Posterior cingulate gyrus (tissue), 11 donors: ENCODE measurements around the gene LIPI.
A peak's percentile ranks its signal among the peaks of the same experiment; 100 is the strongest.
"Not testable (repeated sequence)": the region's sequence is repeated elsewhere in the genome, so short reads cannot be mapped to it uniquely, and the experiment has no call there.

Experiments
- DNase-seq, 10 donors: peaks; one replicate each; pipeline versions ENCODE4 v3.0.0 to v3.0.0-alpha.2; 2020 to 2021; ENCODE audit warnings: mixed read lengths in 3 of 10
- intact Hi-C: fragments of 100-400 bp; cut with DNase I; formaldehyde crosslinking; loops from one replicate; pipeline ENCODE4 v1.15.1; 2023

Gene LIPI

GRCh38 chr21:14210738-14211137 is at the start of gene LIPI:
TSS of gene LIPI (minus strand) at chr21:14210955. CDS start at chr21:14210845, 110 bp downstream.
- DNase-seq, result no peak
- intact Hi-C loops, result no loop called here

DNA sequence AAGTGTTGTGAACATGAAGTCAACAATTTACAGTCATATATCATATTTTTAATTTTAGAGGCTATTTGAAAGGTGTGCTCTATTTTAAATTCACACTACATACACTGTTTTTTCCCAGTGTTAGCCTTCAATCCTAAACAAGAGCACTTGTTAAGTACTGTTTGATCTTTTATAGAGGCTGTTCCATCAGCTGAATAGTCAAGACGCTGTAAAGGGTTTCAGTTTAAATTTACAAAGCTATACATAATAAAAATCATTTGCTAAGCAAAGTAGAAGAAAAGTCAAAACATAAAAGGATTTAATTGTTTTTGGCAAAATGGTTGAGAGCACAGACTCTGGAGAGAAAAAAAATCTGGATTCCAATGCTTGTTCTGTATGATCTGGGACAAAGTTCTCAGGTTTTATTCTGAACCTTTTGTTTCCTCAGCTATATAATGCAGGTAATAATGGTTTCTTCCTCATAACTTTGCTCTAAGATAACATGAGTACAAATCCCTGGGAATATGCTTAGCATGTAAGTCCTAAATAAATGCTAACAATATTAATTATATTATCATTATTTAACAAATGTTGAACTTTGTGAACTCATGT is 49.5 kb upstream of the LIPI start:
- intact Hi-C loops, result loop anchor here (5.0 kb wide), 1 partner anchor 1222 kb away; no protein-coding TSS in a partner anchor

DNA sequence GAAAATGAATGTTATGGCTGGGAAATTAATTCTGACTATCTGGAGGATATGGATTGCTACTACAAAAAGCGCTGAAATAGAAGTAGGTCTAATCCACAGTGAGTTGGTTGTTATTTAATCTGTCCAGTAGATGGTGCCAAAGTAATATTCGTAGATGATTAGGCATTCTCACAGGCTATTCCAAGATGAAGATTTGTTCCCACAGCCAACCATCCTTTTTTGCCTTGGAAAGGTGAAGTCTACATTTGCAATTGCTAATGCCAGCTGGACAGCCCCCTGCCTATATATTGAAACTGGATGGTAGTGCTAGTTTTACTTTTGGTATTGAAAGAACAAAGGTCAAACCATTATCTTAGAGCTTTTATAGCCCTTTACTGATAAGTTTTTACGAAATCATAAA is 49.0 kb upstream of the LIPI start:
- intact Hi-C loops, result loop anchor here (5.0 kb wide), 3 partner anchors 603 to 1333 kb away; no protein-coding TSS in a partner anchor
- DNase-seq, result no peak

More for the DNA sequence above, 49.5 kb upstream of the LIPI start:
- DNase-seq, result no peak

GRCh38 chr21:14251336-14251735 is 40.6 kb upstream of the LIPI start:
- no peak for DNase-seq
- intact Hi-C loops, result no loop called here

GRCh38 chr21:14245711-14246110 is 35.0 kb upstream of the LIPI start:
- no peak for DNase-seq
- intact Hi-C loops, result no loop called here

DNA sequence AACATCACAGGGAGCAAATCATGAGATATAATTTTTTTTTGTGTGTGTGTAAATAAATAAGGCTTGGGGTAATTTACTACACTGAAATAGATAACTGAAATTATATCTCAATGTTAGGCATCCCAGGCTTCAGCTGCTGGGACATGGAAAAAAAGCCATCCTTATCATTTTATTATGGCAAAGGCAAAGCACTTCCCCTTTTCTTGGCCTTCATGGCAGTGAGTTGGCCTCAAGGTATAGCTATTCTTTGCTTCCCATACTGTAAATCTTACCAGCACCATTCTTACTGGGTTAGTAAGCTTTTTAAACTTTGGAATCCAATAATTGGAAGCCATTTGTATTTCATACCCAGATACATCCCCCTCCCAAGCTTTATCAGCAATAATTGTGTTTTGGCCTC is 34.2 kb upstream of the LIPI start:
- intact Hi-C loops, result no loop called here
- DNase-seq, result no peak

- intact Hi-C loops, result no loop called here
- DNase-seq, result no peak
Observed at GRCh38 chr21:14243874-14244273, 33.1 kb upstream of the LIPI start.

DNA sequence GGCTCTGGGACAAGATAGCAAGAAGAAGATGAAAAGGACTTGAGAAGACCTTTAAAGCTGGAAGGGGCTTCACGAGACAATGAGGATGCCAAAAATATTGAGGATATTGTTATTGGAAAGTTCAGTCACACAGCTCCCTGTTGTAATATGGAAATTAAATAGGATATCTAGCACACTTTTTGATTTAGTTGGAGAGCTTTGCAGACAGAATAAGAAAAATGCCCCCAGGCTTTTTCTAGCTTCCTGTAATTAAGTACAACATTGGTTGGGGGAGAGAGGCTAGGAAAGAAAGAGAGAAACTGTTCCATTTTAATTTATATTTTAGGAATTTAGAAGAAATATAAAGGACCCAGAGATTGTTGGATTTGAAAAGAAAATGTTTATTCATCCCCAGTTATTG is 32.7 kb upstream of the LIPI start:
- no peak for DNase-seq
- intact Hi-C loops, result no loop called here

DNA sequence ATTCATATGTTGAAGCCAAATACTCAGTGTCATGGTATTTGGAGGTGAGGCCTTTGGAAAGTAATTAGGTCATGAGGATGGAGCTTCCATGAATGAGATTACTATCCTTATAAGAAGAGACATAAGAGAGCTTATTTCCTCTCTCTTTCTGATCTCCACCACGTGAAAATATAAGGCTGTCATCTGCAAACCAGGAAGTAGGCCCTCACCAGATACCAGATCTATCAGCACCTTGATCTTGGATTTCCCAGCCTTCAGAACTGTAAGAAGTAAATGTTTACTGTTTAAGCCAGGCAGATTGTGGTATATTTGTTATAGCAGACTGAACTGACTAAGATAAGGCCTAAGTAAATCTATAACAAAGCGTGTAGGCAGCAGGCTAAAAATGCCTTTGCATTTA is 30.5 kb upstream of the LIPI start:
- intact Hi-C loops, result no loop called here
- DNase-seq, result no peak

GRCh38 chr21:14239281-14239680 is 28.5 kb upstream of the LIPI start:
- intact Hi-C loops, result no loop called here
- DNase-seq, result no peak

GRCh38 chr21:14236180-14236579 is 25.4 kb upstream of the LIPI start:
- no peak for DNase-seq
- intact Hi-C loops, result no loop called here

DNA sequence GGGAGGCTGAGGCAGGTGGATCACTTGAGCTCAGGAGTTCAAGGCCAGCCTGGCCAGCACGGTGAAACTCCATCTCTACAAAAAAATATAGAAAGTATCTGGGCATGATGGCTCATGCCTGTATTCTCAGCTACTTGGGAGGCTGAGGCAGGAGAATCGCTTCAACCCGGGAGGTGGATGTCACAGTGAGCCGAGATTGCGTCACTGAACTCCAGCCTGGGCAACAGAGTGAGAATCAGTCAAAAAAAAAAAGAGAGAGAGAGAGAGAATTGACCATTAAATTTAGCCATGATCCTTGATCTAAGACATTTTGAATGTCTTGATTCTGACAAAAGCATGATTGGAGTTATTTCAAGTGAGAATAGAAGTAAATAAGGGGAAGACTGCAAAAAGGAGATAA is 24.3 kb upstream of the LIPI start:
- DNase-seq, result no peak
- intact Hi-C loops, result no loop called here

- intact Hi-C loops, result no loop called here
- DNase-seq, result no peak
Observed at GRCh38 chr21:14229399-14229798, 18.6 kb upstream of the LIPI start.

GRCh38 chr21:14223365-14223764 is 12.6 kb upstream of the LIPI start:
- intact Hi-C loops, result no loop called here
- no peak for DNase-seq

- DNase-seq, result peak; percentile 40 to 95 (median 72)
- intact Hi-C loops, result no loop called here
Observed at GRCh38 chr21:14215971-14216641, 5.4 kb upstream of the LIPI start, which contains the start of gene RBM11. TSS of gene RBM11 (plus strand) at chr21:14216157. CDS start at chr21:14216187, 30 bp downstream.

DNA sequence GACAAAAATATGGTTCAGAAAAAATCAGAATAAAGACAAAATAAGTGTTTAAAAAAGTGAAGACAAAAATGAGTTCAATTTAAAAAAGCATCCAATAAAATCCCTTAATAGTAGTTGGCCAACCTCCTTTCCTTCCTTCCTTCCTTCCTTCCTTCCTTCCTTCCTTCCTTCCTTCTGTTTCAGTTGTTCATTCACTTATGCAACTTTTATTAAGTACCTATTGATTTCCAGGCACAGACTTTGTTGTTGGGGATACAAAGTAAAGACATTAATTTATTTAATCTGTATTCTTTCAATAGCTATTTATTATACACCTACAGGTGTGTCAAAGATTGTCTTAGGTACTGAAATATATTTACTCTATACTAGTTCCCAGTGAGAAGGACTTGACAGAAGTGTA is 2.4 kb upstream of the LIPI start:
- intact Hi-C loops, result no loop called here
- DNase-seq, result no peak

DNA sequence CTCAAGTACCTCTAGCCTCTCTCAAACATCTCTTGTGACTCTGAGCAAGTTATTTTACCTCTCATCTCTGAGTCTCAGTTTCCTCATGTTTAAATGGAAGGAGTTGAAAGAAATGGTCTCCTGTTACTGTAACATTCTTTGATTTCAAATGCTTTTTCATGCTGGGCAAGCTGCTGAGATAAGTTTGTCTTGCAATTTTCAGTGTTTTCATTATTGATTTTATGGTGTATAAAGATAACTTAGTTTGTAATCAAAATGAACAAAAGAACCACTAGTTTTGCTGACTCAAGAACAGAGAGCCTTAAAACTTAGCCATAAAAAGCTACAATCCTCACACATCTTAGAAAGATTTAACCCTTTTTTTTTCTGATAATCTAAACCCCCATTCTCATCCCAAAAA is 4.5 kb downstream of the LIPI start:
- DNase-seq, result no peak
- intact Hi-C loops, result no loop called here

DNA sequence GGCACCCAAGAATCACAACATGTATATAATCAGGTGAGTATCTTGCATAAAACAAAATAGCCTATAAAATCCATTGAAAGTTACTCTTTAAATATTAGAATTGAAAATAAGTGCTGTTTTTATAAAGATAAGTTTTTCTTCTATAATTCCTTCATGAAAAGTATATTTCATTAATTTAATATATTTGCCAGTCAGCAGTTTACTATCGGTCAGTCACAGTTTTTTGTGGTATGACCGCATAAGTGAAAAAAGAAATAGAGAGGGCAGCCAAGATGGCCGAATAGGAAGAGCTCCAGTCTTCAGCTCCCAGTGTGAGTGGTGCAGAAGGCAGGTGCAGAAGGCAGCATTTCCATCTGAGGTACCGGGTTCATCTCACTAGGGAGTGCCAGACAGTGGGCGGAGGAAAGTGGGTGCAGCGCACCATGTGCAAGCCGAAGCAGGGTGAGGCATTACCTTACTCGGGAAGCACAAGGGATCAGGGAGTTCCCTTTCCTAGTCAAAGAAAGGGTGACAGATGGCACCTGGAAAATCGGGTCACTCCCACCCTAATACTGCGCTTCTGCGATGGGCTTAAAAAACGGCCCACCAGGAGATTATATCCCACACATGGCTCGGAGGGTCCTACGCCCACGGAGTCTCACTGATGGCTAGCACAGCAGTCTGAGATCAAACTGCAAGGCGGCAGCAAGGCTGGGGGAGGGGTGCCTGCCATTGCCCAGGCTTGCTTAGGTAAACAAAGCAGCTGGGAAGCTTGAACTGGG is 44.1 kb downstream of the LIPI start:
- intact Hi-C loops, DNase-seq: not testable (repeated sequence)

- intact Hi-C loops, result no loop called here
- no peak for DNase-seq
Observed at GRCh38 chr21:14143999-14144398, 66.8 kb downstream of the LIPI start.

DNA sequence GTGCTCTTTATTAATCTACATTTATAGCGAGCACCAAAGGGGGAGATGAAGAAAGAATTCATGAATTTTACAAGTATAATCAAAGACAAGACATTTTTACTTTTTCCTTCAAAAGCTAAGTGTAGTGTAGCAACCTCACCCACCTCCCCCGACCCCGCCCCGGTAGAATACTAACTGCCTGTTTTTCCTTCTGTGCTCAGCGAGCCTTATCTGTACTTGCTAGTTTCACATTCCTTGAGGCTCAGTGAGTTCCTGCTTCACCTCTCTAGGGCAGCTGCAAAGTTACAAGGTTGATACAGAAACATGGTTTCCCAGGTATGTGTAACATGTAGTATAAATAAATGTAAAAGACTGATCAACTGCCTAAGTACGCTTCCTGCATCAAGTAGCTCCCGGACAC is 86.5 kb downstream of the LIPI start:
- intact Hi-C loops, result no loop called here
- no peak for DNase-seq

DNA sequence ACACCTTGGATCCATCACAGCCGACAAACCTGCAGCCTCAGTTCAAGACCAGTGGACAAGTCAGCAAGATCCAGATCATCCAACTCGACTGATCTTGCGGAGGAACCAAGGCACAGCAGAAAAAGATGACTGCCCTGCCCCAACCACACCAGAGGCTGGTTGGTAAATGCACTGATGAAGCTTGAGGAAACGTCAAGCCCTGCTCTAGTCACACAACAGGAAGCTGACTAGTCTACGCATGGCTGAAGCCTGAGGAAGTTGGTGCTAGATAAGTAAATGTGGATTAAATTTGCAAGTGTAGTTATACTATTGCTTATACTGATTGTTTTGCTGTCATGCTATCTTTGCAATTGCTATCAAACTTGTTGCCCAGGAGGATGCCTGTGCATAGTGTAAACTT is 89.0 kb downstream of the LIPI start:
- no peak for DNase-seq
- intact Hi-C loops, result no loop called here
